Rectal smooth muscle tissue (tissue), 1 donor: ENCODE data around the gene POP4.
"Not testable (repeated sequence)": the region's sequence is repeated elsewhere in the genome, so short reads cannot be mapped to it uniquely, and the experiment has no call there.

Source experiments
- H3K27ac ChIP-seq: one replicate; pipeline ENCODE4 v1.7.0; 2013; ENCODE audit warnings: low read depth, low read length, inconsistent platforms
- H3K27me3 ChIP-seq: one replicate; pipeline ENCODE4 v1.7.0; 2013; ENCODE audit warnings: low read length; ENCODE audit not compliant: control insufficient read depth, insufficient read depth
- H3K36me3 ChIP-seq: one replicate; pipeline ENCODE4 v1.7.0; 2013; ENCODE audit warnings: low read length; ENCODE audit not compliant: control insufficient read depth, insufficient read depth
- H3K4me1 ChIP-seq: one replicate; pipeline ENCODE4 v1.7.0; 2013; ENCODE audit warnings: low read length; ENCODE audit not compliant: control insufficient read depth, insufficient read depth
- H3K4me3 ChIP-seq: one replicate; pipeline ENCODE4 v1.7.0; 2013; ENCODE audit warnings: low read length
- H3K9ac ChIP-seq: one replicate; pipeline ENCODE4 v1.7.0; 2013; ENCODE audit warnings: low read length

The POP4 gene

DNA sequence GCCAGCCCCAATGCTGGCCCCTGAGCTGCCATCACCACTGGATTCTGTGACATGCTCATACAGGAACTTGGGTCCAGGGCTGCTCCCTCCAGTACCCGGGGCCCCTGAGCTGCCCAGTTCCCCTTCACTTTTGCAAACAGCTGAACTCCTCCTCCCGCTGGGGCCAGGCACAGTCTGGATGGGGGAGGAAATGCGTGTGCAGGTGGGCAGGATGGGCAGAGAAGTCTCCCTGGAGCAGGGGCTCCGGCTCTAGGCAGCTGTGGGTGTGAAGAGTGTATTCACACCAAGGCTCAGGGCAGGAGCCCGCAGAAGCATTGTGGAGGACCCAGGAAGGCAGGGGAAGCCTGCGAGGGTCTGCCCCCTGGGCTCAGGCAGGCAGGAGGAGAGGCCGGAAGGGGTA, 12.4 kb downstream of the POP4 start:
- Histone ChIP-seq H3K4me3 (no peak overlapping the region), H3K27ac (no peak overlapping the region), H3K36me3 (peaks cover 16% of the 10 kb centered on the region), H3K9ac (no peak overlapping the region), H3K27me3 (no peaks in the 10 kb centered on the region), H3K4me1 (no peaks in the 10 kb centered on the region)

- Histone ChIP-seq H3K27me3 (no peaks in the 10 kb centered on the region), H3K27ac (no peak overlapping the region), H3K36me3 (peaks cover 12% of the 10 kb centered on the region), H3K4me1 (no peaks in the 10 kb centered on the region), H3K9ac (no peak overlapping the region), H3K4me3 (no peak overlapping the region)
These were observed 12.8 kb downstream of the POP4 start for GRCh38 chr19:29618871-29619270.

- Histone ChIP-seq H3K4me3 (no peak overlapping the region), H3K27me3 (no peaks in the 10 kb centered on the region), H3K4me1 (no peaks in the 10 kb centered on the region), H3K27ac (no peak overlapping the region), H3K36me3 (peaks cover 4% of the 10 kb centered on the region), H3K9ac (no peak overlapping the region)
These were observed 14.9 kb downstream of the POP4 start for GRCh38 chr19:29620931-29621351.

- no peaks in the 10 kb centered on the region for H3K4me1 ChIP-seq
These were observed 16.3 kb downstream of the POP4 start for GRCh38 chr19:29622166-29623070.

DNA sequence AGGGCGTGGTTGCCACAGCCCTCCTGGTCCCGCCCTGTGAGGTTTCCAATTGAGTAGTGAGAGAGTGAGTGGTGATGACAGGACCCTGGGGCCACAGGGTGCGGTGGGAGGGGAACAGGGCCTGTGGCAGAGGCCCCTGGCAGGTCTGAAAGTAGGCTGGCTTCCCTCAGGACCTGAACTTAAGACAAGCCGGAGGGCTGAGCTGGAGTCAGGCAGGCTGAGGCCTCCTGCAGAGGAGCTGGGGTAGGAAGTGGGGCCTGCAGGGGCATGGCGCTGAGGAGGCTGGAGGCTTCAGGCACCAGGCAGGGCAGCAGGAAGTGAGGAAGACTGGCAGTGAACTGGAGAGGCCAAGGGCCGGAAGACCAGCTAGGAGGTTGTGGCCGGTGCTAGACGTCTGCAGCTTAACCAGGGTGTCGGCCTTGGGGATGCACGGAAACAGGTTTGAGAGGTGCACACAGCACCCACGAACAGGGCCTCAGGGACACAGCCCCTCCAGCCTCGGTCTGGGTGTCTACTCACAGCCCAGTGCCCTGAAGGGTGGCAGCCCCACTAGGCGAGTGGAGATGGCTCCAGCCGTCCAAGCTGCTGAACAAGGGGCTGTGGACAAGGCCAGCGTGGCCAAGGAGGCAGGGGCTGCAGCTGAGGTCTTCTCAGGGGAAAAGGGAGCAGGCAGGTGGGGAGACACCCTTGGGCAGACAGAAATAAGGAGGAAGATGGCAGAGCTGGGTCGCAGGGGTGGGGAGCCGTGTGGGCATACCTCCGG, 17.8 kb downstream of the POP4 start:
- H3K27ac ChIP-seq, result no peak overlapping the region
- H3K36me3 ChIP-seq, result no peaks in the 10 kb centered on the region
- no peaks in the 10 kb centered on the region for H3K27me3 ChIP-seq
- no peak overlapping the region for H3K9ac ChIP-seq
- no peaks in the 10 kb centered on the region for H3K4me1 ChIP-seq
- no peak overlapping the region for H3K4me3 ChIP-seq

More at GRCh38 chr19:29622166-29623070, 16.3 kb downstream of the POP4 start:
- no peak overlapping the region for H3K27ac ChIP-seq
- H3K27me3 ChIP-seq, result no peaks in the 10 kb centered on the region
- H3K36me3 ChIP-seq, result no peaks in the 10 kb centered on the region
- no peak overlapping the region for H3K4me3 ChIP-seq
- H3K9ac ChIP-seq, result no peak overlapping the region

GRCh38 chr19:29624489-29625185, 18.6 kb downstream of the POP4 start:
- H3K4me3 ChIP-seq, result no peak overlapping the region
- no peaks in the 10 kb centered on the region for H3K27me3 ChIP-seq
- H3K4me1 ChIP-seq, result no peaks in the 10 kb centered on the region
- no peaks in the 10 kb centered on the region for H3K36me3 ChIP-seq
- H3K9ac ChIP-seq, result no peak overlapping the region
- H3K27ac ChIP-seq, result no peak overlapping the region

- no peak overlapping the region for H3K9ac ChIP-seq
These were observed 19.1 kb downstream of the POP4 start for GRCh38 chr19:29625186-29625651.

DNA sequence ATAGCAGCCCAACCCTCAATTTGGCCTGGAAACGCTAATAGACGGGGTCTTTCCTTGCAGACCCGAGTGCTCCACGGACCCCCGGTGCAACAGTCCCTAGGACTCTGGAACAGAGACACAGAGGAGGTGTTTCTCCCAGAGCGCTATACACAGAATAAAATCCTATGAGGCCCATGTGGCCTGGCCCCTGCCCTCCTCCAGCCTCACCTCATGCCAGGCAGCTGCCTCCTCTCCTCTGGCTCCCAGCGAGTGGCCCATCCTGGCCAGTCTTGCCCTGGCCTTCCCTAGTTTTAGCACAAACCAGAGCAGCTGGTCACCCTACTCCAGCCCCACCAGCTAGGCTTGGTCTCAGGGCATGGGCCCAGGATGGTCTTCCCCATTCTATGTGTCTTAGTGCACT, 20.3 kb downstream of the POP4 start:
- Histone ChIP-seq H3K4me3 (no peak overlapping the region), H3K4me1 (no peaks in the 10 kb centered on the region), H3K9ac (no peak overlapping the region), H3K27ac (no peak overlapping the region), H3K27me3 (no peaks in the 10 kb centered on the region), H3K36me3 (no peaks in the 10 kb centered on the region)

More at GRCh38 chr19:29625186-29625651, 19.1 kb downstream of the POP4 start:
- no peak overlapping the region for H3K4me3 ChIP-seq
- no peaks in the 10 kb centered on the region for H3K4me1 ChIP-seq
- H3K27me3 ChIP-seq, result no peaks in the 10 kb centered on the region
- no peaks in the 10 kb centered on the region for H3K36me3 ChIP-seq
- no peak overlapping the region for H3K27ac ChIP-seq

DNA sequence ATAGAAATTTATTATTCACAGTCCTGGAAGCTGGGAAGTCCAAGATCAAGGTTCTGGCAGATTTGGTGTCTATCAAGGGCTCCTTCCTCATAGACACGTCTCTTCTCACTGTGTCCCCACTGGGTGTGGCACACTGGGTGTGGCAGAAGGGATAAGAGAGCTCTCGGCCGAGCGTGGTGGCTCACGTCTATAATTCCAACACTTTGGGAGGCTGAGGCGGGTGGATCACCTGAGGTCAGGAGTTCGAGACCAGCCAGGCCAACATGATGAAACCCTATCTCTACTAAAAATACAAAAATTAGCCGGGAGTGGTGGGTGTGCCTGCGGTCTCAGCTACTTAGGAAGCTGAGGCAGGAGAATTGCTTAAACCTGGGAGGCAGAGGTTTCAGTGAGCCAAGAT, 20.7 kb downstream of the POP4 start:
- H3K4me3 ChIP-seq, H3K27ac ChIP-seq, H3K36me3 ChIP-seq, H3K4me1 ChIP-seq, H3K27me3 ChIP-seq, H3K9ac ChIP-seq: not testable (repeated sequence)

GRCh38 chr19:29628661-29629385, 22.7 kb downstream of the POP4 start:
- no peak overlapping the region for H3K4me3 ChIP-seq
- H3K4me1 ChIP-seq, result no peaks in the 10 kb centered on the region
- no peaks in the 10 kb centered on the region for H3K36me3 ChIP-seq
- H3K27me3 ChIP-seq, result no peaks in the 10 kb centered on the region
- no peak overlapping the region for H3K9ac ChIP-seq
- H3K27ac ChIP-seq, result no peak overlapping the region

DNA sequence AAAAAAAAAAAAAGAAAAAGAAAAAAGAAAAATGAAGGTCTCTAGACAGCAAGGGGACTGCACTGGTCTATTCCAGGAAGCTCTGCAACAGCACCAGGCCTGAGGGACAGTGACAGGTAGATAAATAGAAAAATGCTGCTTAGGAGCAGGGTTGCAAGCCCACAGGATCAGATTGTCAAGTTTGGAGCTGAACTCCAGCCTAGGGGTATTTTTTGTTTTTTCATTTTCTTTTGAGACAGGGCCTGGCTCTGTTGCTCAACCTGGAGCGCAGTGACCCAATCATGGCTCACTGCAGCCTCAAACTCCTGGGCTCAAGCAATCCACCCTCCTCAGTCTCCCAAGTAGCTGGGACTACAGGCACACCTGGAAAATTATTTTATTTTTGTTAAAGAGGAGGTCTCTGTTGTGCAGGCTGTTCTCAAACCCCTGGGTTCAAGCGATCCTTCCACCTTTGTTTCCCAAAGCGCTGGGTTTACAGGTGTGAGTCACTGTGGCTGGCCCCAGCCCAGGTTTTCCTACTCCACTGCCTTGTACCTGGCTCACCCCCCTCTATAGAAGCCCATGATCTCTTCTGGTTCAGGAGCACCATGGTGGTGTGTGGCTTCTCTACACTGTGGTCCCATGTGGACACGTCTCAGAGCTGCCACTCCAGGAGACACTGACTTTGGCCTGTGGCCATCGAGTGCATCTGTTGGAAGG, 23.9 kb downstream of the POP4 start:
- no peaks in the 10 kb centered on the region for H3K4me1 ChIP-seq
- no peaks in the 10 kb centered on the region for H3K36me3 ChIP-seq
- no peaks in the 10 kb centered on the region for H3K27me3 ChIP-seq
- no peak overlapping the region for H3K4me3 ChIP-seq
- no peak overlapping the region for H3K9ac ChIP-seq
- no peak overlapping the region for H3K27ac ChIP-seq
